KG1 (cell line): Measurements from ENCODE around the gene NTMT1.
"Not testable (repeated sequence)": the region's sequence is repeated elsewhere in the genome, so short reads cannot be mapped to it uniquely, and the experiment has no call there.

ENCODE experiments used
- DNase-seq: peaks from one replicate; lab custom pipeline; 2025; lab: John Stamatoyannopoulos, UW

The NTMT1 gene

GRCh38 chr9:129615407-129616285 lies 10.3 kb upstream of the NTMT1 start:
- DNase-seq: no peak

DNA sequence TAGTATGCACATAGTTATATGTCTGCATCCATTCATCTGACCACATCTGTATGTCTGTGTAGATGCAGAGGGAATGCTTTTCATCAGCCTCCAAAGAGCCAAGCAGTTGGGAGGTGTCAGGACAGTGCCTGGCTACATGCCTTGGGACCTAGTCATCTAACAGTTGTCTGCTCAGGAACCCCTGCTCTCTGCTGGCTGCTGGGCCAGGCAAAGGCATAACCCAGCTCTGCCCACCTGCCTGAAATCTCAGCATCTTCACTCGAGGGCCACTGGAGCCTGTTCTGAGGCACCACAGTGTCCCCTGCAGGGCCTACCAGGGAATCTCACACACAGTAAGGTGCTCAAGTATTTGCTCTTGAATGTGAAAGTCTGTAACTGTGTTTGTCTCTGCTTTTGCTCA lies 8.8 kb upstream of the NTMT1 start:
- DNase-seq: no peak

GRCh38 chr9:129619787-129620668 lies 5.9 kb upstream of the NTMT1 start:
- no peak for DNase-seq

GRCh38 chr9:129620669-129621295 lies 5.2 kb upstream of the NTMT1 start, which contains the start of gene C9orf50:
TSS of gene C9orf50 (minus strand) at chr9:129621101. CDS start at chr9:129620574, 527 bp downstream.
- DNase-seq: no peak

DNA sequence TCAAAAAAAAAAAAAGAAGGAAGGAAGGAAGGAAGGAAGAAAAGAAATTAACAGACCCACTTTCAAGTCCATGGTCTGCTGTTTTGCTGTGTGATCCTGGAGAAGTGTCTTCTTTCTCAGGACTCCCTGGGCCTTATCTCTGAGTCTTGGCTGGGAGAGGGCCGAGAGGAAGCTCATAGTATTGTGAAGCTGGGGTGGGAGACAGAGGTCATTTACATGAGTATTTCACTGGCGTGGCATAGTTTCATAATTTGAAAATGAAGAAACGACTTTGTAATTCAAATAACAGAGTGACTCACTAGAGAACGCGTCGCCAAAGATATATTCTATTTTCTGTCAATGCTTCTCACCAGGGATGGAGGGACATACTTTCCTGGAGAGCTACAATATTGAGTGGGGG lies 2.6 kb upstream of the NTMT1 start:
- no peak for DNase-seq

DNA sequence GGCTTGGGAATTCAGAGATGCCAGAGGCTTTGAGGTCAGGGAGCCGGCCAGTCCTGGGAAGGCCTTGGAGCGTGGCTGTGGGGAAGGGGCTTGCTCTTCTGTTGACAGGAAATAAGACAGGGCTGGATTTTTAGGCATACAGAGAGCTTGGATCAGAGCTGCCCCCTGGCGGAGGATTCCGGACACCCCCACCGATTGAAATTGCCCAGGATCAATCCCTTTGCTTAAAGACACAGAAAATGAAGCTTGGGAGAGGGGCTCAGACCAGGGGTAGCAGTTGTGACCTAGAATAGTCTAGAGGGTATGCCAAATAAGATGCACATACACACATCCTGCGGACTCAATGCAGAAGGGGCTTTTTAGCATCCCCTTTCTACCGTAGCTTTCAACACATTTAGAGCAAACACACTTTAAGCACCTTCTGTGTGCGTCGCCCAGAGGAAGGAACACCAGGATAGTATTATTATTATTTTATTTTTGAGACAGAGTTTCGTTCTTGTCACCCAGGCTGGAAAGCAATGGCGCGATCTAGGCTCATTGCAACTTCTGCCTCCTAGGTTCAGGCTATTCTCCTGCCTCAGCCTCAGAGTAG lies 1.7 kb upstream of the NTMT1 start:
- peak; percentile 45 for DNase-seq

- DNase-seq: peak; percentile 29
Measured at GRCh38 chr9:129624947-129625346, 1.0 kb upstream of the NTMT1 start.

GRCh38 chr9:129626625-129627284 lies 792 bp downstream of the NTMT1 start:
- DNase-seq: no peak

DNA sequence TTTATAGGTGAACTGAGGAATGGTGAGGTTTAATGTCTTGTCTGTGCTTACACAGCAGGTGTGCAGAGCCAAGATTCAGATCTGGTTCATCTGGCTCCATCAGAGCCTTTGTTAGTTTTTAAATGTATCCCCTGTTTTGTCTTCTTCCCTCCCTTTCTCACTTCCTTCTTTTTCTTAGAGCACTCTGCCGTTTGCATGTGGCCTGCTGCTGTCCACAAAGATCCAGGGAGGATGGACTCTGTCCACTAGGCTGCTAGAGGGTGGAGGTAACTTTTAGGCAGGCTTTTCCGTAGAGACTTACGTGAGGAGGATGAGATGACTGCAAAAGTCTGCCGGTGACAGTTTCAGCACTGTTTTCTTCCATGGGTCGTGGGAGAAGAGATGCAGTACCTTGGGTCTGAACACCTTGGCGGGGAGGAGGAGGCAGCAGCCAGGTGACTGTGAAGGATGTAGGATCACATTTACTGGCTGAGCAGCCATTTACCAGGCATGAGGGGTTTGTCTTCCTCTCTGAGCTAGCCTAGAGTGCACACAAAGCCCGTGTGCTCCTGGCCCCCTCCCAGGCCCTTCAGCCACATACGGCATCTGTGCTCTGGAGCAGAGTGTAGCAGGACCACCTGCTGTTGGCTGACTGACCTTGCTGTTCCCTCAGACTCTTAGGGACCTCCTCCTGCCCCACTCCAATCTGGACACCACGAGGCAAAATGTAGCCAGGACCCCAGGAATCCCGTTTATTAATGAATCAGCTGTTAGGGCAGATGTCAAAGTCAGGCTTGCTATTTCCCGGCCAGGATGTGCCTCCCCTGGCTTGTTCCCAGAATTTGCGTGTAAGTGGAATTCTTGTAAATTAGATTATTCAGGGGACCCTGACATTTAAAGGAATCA lies 1.8 kb downstream of the NTMT1 start:
- DNase-seq: no peak

GRCh38 chr9:129628709-129629108 lies 2.7 kb downstream of the NTMT1 start:
- no peak for DNase-seq

- no peak for DNase-seq
Measured at GRCh38 chr9:129629251-129629820, 3.4 kb downstream of the NTMT1 start.

GRCh38 chr9:129630967-129631673 lies 5.2 kb downstream of the NTMT1 start:
- DNase-seq: no peak

GRCh38 chr9:129631674-129632129 lies 5.7 kb downstream of the NTMT1 start:
- DNase-seq: no peak

GRCh38 chr9:129632460-129632859 lies 6.5 kb downstream of the NTMT1 start:
- DNase-seq: no peak

DNA sequence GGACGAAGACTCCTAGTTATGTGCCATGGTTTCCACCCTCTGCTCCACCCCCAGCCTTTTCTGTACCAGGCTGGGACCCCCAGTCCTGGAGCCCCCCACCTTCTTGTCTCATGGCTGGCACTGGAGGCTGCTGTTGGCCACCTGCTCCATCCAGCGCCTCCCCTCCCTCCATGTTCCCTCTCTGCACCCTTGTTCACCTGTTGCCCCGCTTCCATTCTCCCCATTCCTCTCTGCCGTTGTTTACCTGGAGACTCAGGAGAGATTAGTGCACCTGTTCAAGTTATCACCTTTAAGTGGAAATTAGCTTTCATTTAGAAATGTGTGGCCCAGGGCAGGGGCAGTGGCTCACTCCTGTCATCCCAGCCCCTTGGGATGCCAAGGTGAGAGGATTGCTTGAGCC lies 7.2 kb downstream of the NTMT1 start:
- no peak for DNase-seq

- no peak for DNase-seq
Measured at GRCh38 chr9:129633848-129634247, 7.9 kb downstream of the NTMT1 start.

- no peak for DNase-seq
Measured at GRCh38 chr9:129635099-129636065, 9.4 kb downstream of the NTMT1 start.

DNA sequence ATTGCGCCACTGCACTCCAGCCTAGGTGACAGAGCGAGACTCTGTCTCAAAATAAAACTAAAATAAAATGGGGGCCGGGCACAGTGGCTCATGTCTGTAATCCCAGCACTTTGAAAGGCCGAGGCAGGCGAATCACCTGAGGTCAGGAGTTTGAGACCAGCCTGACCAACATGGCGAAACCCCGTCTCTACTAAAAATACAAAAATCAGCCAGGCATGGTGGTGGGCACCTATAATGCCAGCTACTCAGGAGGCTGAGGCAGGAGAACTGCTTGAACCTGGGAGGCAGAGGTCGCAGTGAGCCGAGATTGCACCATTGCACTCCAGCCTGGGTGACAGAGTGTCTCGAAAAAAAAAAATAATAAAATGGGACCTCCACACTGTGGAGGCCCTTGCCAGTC lies 10.4 kb downstream of the NTMT1 start:
- not testable (repeated sequence) for DNase-seq
